ENCODE results near the gene RALGDS. TPM values are rescaled to one million over a fixed set of nuclear protein-coding genes. Genes with fewer than 3 reads are reported as not detected.

Gene RALGDS
- total RNA-seq, 1 donor from 2014 or later, result 33.7 TPM

DNA sequence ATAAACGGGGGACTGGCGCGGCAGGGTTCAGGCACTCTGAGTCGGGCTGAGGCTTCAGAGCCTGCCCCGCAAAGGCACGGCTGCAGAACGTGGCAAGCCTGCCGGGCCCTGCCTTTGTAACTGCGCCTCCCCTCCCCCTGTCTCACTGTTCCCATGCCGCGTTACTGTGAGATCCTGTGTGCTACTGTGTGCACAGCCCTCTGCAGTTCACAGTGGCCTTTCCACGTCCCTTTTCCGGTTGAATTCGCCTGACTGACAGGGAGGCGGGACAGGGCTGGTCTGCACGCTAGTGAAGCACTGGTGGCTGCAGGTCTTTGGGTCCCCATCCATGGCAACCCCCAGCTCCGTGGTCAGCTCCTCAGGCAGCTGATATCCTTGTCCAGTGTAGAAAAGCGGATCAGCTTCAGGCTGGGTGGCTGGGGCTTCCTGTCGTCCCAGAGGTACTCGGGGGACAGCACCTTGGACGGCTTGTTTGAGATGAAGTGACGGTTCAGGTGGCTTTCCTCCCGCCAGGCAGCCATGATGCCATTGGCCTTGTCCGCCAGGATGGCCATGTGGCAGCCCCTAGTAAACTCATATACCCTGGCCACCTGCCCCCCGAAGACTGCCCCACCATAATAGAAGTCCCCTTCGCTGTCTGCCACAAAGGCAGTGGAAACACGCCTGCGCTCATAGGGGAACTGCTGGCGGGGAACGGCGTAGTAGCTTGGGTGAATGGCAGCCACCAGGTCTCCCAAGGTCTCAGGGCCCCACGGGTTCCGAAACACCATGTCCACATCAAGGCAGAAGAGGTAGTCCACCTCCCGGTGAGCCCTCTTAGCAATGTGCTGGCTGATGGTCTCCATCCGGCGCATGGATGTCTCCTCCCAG is 32.4 kb upstream of the RALGDS start:
- intact Hi-C loops (cut with DNase I), result no loop called here
- ATAC-seq (no peak), DNase-seq (ENCODE audit: missing footprints) (peak; percentile 33)

GRCh38 chr9:133151601-133152525 is 30.8 kb upstream of the RALGDS start:
- peak; percentile 54 for DNase-seq (ENCODE audit: missing footprints)
- intact Hi-C loops (cut with DNase I), result no loop called here
- no peak for ATAC-seq

GRCh38 chr9:133151041-133151440 is 30.0 kb upstream of the RALGDS start:
- intact Hi-C loops (cut with DNase I), result no loop called here
- DNase-seq (ENCODE audit: missing footprints), result peak; percentile 59
- ATAC-seq, result no peak

DNA sequence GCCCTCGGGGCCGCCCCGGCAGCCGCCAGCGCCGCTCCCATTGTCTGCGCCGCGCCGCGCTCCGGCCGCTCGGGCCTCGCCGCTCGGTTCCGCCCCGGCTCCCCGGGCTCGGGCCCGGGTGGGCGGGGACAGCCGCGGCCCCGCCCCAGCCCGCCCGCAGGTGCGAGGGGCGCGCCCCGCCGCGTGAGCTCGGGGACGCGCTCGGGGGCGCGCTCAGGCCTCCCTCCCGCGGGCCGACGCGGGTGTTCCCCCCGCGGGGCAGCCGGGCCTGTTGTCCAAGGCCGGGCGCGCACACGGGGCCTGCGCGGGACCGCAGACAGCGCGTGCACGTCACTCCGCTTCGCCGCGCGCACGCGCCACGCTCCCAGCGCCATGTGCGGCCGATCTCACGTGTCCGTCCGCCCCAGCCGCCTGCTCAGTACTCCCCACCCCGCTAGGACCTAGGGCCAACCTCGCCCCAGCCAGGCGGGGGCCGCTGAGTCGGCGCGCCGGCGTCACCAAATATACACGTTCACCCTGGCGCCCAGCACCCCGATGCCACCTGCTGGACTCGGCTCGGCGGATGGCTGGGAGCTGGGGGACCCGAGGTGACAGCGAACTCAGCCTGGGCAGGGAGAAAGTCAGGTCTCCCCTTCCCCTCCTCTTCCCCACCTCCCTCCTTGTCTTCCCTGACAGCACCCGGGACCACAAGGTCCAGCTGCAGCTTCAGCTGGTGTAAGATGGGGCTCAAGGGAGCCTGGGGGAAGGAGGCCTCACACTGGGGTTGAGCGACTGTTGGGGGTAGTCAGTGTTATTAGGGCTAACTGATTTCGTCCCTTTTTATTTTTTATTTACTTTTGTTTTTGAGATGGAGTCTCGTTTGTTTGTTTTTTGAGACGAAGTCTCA is 28.3 kb upstream of the RALGDS start:
- peak; percentile 95 for DNase-seq (ENCODE audit: missing footprints)
- intact Hi-C loops (cut with DNase I), result loop anchor here (5.0 kb wide), 1 partner anchor 117 kb away; the partner anchor contains the start of gene GTF3C5
- peak; percentile 79 for ATAC-seq

DNA sequence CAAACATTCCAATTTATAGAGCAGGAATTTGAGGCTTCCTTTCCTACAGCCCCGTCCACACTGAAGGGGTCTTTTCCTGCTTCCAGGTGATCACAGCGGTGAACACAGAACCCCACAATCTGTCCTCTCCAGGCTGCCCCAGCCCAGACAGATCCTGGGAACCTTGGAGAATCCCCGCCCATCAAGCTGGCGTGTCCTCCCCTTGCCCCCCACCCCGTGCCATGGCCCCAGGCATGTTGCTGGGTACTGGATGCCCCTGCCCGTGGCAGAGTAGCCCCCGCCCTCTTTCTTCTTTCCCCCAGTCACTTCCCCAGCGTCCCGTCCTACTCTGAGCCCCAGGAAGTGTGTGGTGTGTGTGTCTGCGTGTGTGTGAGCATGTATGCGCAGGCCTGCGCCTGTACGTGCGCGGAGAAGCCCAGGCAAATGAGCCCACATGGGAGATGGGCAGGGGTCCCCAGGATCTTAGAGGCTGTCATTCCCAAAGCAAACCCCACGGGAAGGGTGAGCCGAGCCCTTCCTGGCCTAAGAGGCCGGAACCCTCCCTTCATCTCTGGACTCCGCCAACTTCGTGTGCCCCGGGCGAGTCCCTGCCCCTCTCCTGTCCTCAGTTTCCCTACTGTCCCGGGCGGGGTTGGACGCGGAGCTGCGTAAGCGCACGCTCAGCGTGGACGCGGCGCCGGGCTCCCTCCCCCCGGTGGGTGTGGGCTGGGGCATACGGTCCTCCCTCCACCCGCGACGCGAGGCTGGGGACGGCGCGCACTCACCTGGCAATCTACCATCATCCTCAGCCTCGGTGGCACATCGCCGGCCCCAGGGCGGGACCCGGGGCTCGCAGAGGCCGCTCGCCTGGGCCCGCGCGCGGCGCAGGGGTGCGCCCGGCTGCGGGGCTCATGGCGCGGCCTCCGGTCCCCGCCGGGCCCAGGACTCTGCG is 27.4 kb upstream of the RALGDS start:
- ATAC-seq (peak; percentile 31), DNase-seq (ENCODE audit: missing footprints) (no peak)
- intact Hi-C loops (cut with DNase I), result loop anchor here (5.0 kb wide), 1 partner anchor 116 kb away; the partner anchor contains the start of gene GTF3C5

- DNase-seq (ENCODE audit: missing footprints) (peak; percentile 91), ATAC-seq (peak; percentile 24)
- intact Hi-C loops (cut with DNase I), result loop anchor here (5.0 kb wide), 1 partner anchor 115 kb away; the partner anchor contains the start of gene GTF3C5
These were observed 26.6 kb upstream of the RALGDS start for GRCh38 chr9:133147412-133148198.

DNA sequence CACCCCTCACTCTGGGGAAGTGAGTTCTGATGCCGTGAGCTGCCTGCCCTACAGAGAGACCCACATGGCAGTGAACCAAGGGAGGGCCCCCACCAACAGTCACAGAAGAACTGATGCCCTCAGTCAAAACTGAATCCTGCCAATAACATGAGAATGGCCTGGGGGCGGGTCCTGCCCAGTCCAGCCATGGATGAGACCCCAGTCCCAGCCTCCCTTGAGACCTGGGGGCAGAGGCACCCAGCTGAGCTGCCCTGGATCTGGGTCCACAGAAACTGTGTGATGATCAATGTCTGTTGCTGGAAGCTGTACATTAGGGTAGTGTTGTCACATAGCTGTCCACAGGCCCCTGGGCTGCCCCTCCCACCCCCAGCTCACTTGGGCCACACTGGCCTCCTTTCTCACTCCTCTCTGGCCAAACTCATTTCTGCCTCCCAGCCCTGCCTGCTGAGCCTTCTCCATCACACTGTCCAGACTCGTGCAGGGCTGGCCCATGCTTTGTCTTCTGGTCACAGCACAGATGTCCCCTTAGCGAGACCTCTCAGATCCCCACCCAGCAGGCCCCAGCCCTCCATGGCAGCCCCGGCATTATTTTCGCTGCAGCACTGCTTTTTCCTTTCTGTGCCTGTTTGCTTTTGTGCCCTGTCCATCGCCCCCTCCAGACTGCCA is 25.8 kb upstream of the RALGDS start:
- DNase-seq (ENCODE audit: missing footprints) (no peak), ATAC-seq (no peak)
- intact Hi-C loops (cut with DNase I), result loop anchor here (5.0 kb wide), 1 partner anchor 115 kb away; the partner anchor contains the start of gene GTF3C5

GRCh38 chr9:133144904-133145851 is 24.1 kb upstream of the RALGDS start:
- intact Hi-C loops (cut with DNase I), result loop anchor here (1.0 to 5.0 kb wide), 3 partner anchors 24 to 113 kb away; partner anchors contain the start of genes GTF3C5 and RALGDS

GRCh38 chr9:133144142-133144903 is 23.3 kb upstream of the RALGDS start:
- intact Hi-C loops (cut with DNase I), result loop anchor here (1.0 to 2.0 kb wide), 2 partner anchors 24 to 41 kb away; partner anchors contain the start of gene RALGDS
- ATAC-seq (peak; percentile 13), DNase-seq (ENCODE audit: missing footprints) (peak; percentile 86)

More at GRCh38 chr9:133144904-133145851, 24.1 kb upstream of the RALGDS start:
- no peak for ATAC-seq
- DNase-seq (ENCODE audit: missing footprints), result no peak

DNA sequence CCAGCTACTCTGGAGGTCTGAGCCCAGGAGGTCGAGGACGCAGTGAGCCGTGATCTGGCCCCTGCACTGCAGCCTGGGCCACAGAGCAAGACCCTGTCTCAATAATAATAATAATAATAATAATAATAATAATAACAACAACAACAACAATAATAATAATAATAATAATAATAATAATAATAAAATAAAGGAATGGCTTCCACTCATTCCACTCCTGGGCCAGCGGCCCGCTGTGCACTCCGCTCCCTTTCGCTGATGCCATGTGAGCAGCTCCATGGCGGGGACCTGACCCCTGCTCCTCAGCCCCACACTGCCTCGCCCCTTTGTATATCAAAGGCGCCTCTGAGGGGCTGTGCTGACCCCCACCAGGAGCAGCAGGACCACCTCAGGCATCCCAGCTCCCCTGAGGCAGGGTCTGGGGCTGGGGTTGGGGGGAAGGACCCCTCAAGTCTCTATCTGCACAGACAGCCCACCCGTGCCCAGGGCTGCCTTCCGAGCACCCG is 22.6 kb upstream of the RALGDS start:
- ATAC-seq, result no peak
- intact Hi-C loops (cut with DNase I), result loop anchor here (1.0 to 2.0 kb wide), 2 partner anchors 23 to 40 kb away; partner anchors contain the start of gene RALGDS
- no peak for DNase-seq (ENCODE audit: missing footprints)

- ATAC-seq (no peak), DNase-seq (ENCODE audit: missing footprints) (no peak)
- intact Hi-C loops (cut with DNase I), result no loop called here
These were observed 21.9 kb upstream of the RALGDS start for GRCh38 chr9:133142684-133143622.

DNA sequence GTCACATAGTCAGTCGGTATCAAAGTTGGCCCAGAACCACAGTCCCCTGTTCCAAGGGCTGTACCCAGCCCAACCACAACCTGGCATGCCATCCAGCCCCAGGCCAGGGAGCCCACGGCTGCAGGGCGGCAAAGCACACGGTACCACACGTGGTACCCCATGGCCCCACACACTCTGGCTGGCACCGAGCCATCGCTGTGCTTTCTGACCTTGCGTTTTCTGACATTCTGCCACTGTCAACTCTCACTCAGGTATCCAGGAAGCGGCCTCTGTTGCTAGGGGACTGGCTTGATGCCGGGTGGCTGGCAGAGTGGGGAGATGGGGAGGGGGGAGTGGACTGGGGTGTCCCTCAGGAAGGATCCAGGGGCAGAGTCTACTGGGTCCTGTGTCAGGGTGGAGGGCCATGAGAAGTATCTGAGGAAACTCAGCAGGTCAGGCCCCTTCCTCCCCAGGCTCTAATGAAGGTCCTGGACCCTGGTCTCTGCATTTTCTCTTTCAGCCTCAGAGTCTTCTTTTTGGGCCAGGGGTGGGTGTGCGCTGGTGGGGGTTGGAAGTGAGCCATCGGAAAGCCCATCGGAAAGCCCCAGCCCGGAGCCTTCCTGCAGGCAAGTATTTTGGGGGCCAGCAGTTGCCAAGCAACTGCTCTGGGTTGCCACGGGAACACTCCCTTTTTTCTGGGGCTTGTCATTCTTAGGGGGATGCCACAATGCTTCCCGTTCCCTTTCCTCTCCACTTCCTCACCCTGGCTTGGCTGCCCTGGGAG is 21.0 kb upstream of the RALGDS start:
- ATAC-seq, result peak; percentile 50
- DNase-seq (ENCODE audit: missing footprints), result peak; percentile 88
- intact Hi-C loops (cut with DNase I), result loop anchor here (2.0 kb wide), 1 partner anchor 87 kb away; no protein-coding TSS in a partner anchor
